HepG2 (cell line): ENCODE results near the gene OPN1SW. TPM values are rescaled to one million over a fixed set of nuclear protein-coding genes. Genes with fewer than 3 reads are reported as not detected.

Experiments
- ATAC-seq: fragments of 200-7000 bp; cut with Tn5 transposase; 3 replicates; pipeline ENCODE4 v1.9.1; 2020; ENCODE audit warnings: mild to moderate bottlenecking, moderate library complexity
- BruUV-seq: library from RNA; stranded (reverse); fragments of 400-500 nt; replicated peaks from 2 replicates; lab custom pipeline; 2021; lab: Mats Ljungman, UMichigan
- CTCF ChIA-PET: fragments of 300-600 bp; formaldehyde crosslinking; extraction: SDS; loops from one replicate; lab custom pipeline; 2021; ENCODE audit warnings: low total read pairs, inconsistent platforms, low intra/inter-chr PET ratio; lab: Yijun Ruan, JAX
- POLR2A ChIA-PET: fragments of 350-600 bp; sonication (Branson Sonifier 250); formaldehyde crosslinking; loops from one replicate; lab custom pipeline; 2020; ENCODE audit warnings: antibody characterized with exemption, inconsistent platforms; lab: Yijun Ruan, JAX
- DNase-seq: peaks from one replicate; pipeline ENCODE4 v3.0.0-alpha.2; 2015; ENCODE audit warnings: low spot score
- FAIRE-seq: peaks from 3 replicates; lab custom pipeline; 2011; peaks lifted over from hg19 to GRCh38; lab: Jason Lieb, UNC
- H2AFZ ChIP-seq: one replicate; pipeline ENCODE4 v1.6.1; 2011; ENCODE audit warnings: low read length, inconsistent platforms
- H3K27ac ChIP-seq: fragments of 300-600 bp; 3 replicates; pipeline ENCODE4 v1.8.0; 2011; ENCODE audit warnings: mixed run types, mild to moderate bottlenecking, mixed read lengths, low read length, inconsistent platforms; ENCODE audit not compliant: insufficient read depth; ENCODE audit errors: extremely low read length
- H3K27me3 ChIP-seq, 2 experiments: fragments of 200-600 bp in 1 of 2; 2 replicates in 1 of 2; 3 replicates in 1 of 2; pipeline versions ENCODE4 v1.6.0 to v1.8.0; 2011; ENCODE audit warnings: low read length in 2 of 2, mild to moderate bottlenecking in 2 of 2, moderate library complexity in 2 of 2, inconsistent platforms in 1 of 2; ENCODE audit not compliant: insufficient read depth in 2 of 2, control insufficient read depth in 1 of 2
- H3K36me3 ChIP-seq, 2 experiments: fragments of 200-600 bp in 1 of 2; replicated peaks in 1 of 2; 2 replicates in 1 of 2; 3 replicates in 1 of 2; pipeline versions ENCODE4 v1.5.1 to v1.8.0; 2011; ENCODE audit warnings: low read length in 2 of 2, inconsistent platforms in 1 of 2; ENCODE audit not compliant: insufficient read depth in 2 of 2, control insufficient read depth in 1 of 2
- H3K4me1 ChIP-seq: 2 replicates; pipeline ENCODE4 v1.5.1; 2012; ENCODE audit warnings: low read length, inconsistent platforms; ENCODE audit not compliant: insufficient read depth
- H3K4me2 ChIP-seq: 2 replicates; pipeline ENCODE4 v1.6.0; 2011; ENCODE audit warnings: low read depth, low read length, inconsistent platforms
- H3K4me3 ChIP-seq, 3 experiments: fragments of 200-600 bp in 1 of 3; sonication (generic), shearing (Covaris generic) in 1 of 3; replicated peaks in 1 of 3; 2 replicates each; pipeline ENCODE4 v1.5.1; 2011 to 2016; ENCODE audit warnings: low read length in 3 of 3, inconsistent platforms in 2 of 3, low read depth in 2 of 3, mild to moderate bottlenecking in 2 of 3, control low read depth in 1 of 3, mixed read lengths in 1 of 3; ENCODE audit not compliant: insufficient read depth in 1 of 3
- H3K79me2 ChIP-seq: one replicate; pipeline ENCODE4 v1.6.1; 2011; ENCODE audit warnings: low read length, inconsistent platforms; ENCODE audit not compliant: insufficient read depth
- H3K9ac ChIP-seq: 2 replicates; pipeline ENCODE4 v1.6.0; 2011; ENCODE audit warnings: mild to moderate bottlenecking, low read depth, low read length, inconsistent platforms; ENCODE audit not compliant: insufficient read depth
- H3K9me3 ChIP-seq: 2 replicates; pipeline ENCODE4 v1.5.1; 2012; ENCODE audit warnings: mild to moderate bottlenecking, low read length
- H4K20me1 ChIP-seq: 2 replicates; pipeline ENCODE4 v1.6.0; 2011; ENCODE audit warnings: inconsistent platforms, mild to moderate bottlenecking, low read length, moderate library complexity; ENCODE audit not compliant: insufficient read depth
- DR1 ChIP-seq: sonication (generic); formaldehyde crosslinking; IDR thresholded peaks from 2 replicates; pipeline ENCODE4 v1.8.0; 2021; ENCODE audit warnings: mild to moderate bottlenecking, missing genetic modification reagents, inconsistent platforms
- FOXJ3 ChIP-seq: sonication (generic); formaldehyde crosslinking; IDR thresholded peaks from 2 replicates; pipeline ENCODE4 v1.4.0; 2020; ENCODE audit warnings: missing genetic modification reagents, mild to moderate bottlenecking, borderline replicate concordance
- KLF9 ChIP-seq: IDR thresholded peaks from 2 replicates; pipeline ENCODE4 v1.6.1; 2016; ENCODE audit warnings: low read depth
- NCOA1 ChIP-seq: sonication (generic); formaldehyde crosslinking; IDR thresholded peaks from 2 replicates; pipeline ENCODE4 v1.9.0; 2021; ENCODE audit warnings: missing genetic modification reagents
- SNAPC2 ChIP-seq: sonication (generic); formaldehyde crosslinking; IDR thresholded peaks from 2 replicates; pipeline ENCODE4 v1.8.1; 2022; ENCODE audit warnings: mild to moderate bottlenecking, missing genetic modification reagents
- THAP11 ChIP-seq: IDR thresholded peaks from 2 replicates; pipeline ENCODE4 v1.6.1; 2016; ENCODE audit warnings: missing biosample characterization, missing genetic modification reagents
- WGBS: methylation state at CpG from one replicate; pipeline ENCODE4 v1.1.6; 2017; ENCODE audit warnings: low lambda C conversion rate; 5-methylcytosine and 5-hydroxymethylcytosine counted together
- in situ Hi-C: cut with HindIII; loops from 2 replicates; pipeline ENCODE4 v1.10.0; 2017; ENCODE audit warnings: low pct_unique_long_range_greater_than_20kb; ENCODE audit not compliant: extremely low pct_ligation_motif_present
- intact Hi-C: fragments of 100-400 bp; cut with micrococcal nuclease; formaldehyde crosslinking; loops from one replicate; pipeline ENCODE4 v1.10.0; 2022; ENCODE audit not compliant: unreplicated experiment
- polyA plus RNA-seq, 8 experiments: library from polyadenylated mRNA; depleted of rRNA in 3 of 8; stranded (reverse) in 7 of 8; unstranded in 1 of 8; fragments of >200 nt; fragmentation: Illumina TruSeq in 4 of 8; extraction: Trizol in 4 of 8; gene quantifications; 2 replicates each; pipeline versions ENCODE4 v1.2.1 to v1.2.3, GENCODE V29; 2011 to 2016; ENCODE audit warnings: low read depth in 4 of 8, missing spikeins in 1 of 8, mixed read lengths in 1 of 8; ENCODE audit not compliant: insufficient read depth in 1 of 8
- total RNA-seq, 5 experiments: library from RNA; depleted of rRNA; stranded (reverse); fragments of >200 nt; fragmentation: Illumina TruSeq; extraction: Trizol; gene quantifications; 2 replicates each; pipeline ENCODE4 v1.2.3, GENCODE V29; 2016; ENCODE audit warnings: low read depth in 1 of 5
- TF ChIP-seq, protein P1 (sequence below): sonication (generic); formaldehyde crosslinking; conservative IDR thresholded peaks from 2 replicates; pipeline ENCODE4 v1.4.0; 2020; ENCODE audit warnings: missing genetic modification reagents
- TF ChIP-seq, protein P2 (sequence below): sonication (generic); formaldehyde crosslinking; IDR thresholded peaks from 2 replicates; pipeline ENCODE4 v1.4.0; 2020; ENCODE audit warnings: mild to moderate bottlenecking, missing genetic modification reagents
- TF ChIP-seq, protein P3 (sequence below): sonication (generic); formaldehyde crosslinking; IDR thresholded peaks from 2 replicates; pipeline ENCODE4 v1.5.0; 2020; ENCODE audit warnings: missing genetic modification reagents, mild to moderate bottlenecking, borderline replicate concordance

The OPN1SW gene
- total and polyA plus RNA-seq, 2 of the 13 experiments (the other 11 are each of a cell fraction or from before 2014, with no cell fraction given) = not detected

DNA sequence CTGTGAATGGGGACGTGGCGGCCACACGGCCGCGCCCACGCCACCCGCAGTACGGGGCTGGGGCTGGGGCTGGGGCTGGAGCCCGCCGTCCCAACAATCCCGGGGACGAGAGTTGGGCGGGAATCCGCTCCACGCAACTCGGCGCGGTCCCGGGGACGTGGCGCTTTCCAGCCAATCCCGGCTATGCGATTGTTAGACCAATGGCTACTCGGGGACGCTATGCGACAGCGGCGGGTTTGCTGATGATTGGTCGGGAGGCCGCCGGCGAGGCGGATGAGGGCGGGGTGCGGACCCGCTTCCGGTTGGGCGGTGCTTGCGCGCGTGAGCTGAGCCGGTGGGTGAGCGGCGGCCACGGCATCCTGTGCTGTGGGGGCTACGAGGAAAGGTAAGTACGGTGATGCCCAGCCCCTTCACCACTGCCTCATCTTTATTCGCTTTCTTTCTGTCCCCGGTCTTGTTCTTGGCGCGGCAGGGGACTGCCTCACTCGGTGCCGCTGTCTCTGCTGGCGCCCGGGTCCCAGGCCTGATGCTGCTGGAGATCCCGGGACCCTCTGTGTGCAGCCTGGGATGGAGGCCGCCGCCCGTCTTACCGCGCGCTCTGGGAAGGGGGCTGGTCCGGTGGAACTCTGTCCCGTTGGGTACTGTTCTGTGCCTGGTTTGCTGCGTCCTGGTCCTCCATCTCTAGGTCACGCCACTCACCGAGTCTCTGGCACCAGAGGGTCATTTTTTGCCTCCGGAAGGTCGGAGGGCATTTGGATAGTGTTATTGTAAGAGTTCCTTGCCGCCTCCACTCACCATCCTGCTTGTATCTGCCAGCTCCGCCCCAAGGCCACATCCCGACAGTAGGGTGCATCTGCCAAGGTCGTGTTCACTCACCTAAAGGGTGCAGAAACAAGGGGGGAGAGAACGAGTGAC lies 36.3 kb downstream of the OPN1SW start, which contains the start of gene CALU (continued):
- TF ChIP-seq, protein P1, sequence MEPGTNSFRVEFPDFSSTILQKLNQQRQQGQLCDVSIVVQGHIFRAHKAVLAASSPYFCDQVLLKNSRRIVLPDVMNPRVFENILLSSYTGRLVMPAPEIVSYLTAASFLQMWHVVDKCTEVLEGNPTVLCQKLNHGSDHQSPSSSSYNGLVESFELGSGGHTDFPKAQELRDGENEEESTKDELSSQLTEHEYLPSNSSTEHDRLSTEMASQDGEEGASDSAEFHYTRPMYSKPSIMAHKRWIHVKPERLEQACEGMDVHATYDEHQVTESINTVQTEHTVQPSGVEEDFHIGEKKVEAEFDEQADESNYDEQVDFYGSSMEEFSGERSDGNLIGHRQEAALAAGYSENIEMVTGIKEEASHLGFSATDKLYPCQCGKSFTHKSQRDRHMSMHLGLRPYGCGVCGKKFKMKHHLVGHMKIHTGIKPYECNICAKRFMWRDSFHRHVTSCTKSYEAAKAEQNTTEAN (CRISPR knock-in tag) = 0 out of 2 replicates have a peak, but pooled peaks have one; percentile 26

DNA sequence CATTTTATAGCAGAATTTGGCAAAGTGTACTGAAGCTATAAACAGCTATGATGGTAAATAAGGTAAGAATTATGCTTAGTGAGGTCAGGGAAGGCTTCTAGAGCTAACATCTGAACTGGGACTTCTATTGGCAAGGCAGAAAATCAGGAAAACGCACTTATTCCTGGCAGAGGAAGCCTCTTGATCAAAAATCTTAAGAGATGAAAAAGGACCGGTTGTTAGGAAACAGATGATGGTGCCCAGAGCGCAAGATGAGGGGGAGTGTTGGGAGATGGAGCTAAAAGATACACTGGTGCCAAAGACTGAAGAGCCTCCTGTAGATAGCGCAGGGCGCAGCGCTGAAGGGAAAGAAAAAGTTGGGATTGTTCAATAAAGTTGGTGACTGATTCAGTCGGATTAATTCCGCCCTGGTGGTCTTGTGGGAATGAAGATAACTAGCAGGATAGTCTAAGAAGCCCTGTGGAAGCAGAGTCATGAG lies 37.0 kb downstream of the OPN1SW start:
- TSS peak; percentile 98 for BruUV-seq
- CTCF ChIA-PET = no interaction called here
- H3K4me3 ChIP-seq = peak overlapping the region; percentile 41 to 100 (median 99)
- H3K4me2 ChIP-seq = peak overlapping the region; percentile 83
- peaks cover 37% of the 10 kb centered on the region for H4K20me1 ChIP-seq
- peaks cover 0 to 5% of the 10 kb centered on the region in 2 experiments; a peak in 2 of 5 replicates for H3K36me3 ChIP-seq
- peaks cover 41% of the 10 kb centered on the region for H3K4me1 ChIP-seq
- H3K9me3 ChIP-seq = no peaks in the 10 kb centered on the region
- peaks cover 0 to 8% of the 10 kb centered on the region in 2 experiments; a peak in 1 of 5 replicates for H3K27me3 ChIP-seq
- H2AFZ ChIP-seq = peak overlapping the region; percentile 60
- intact Hi-C loops (no loop called here), in situ Hi-C loops (no loop called here)
- DNase-seq (no peak), FAIRE-seq (no peak), ATAC-seq (peak; percentile 46)
- H3K79me2 ChIP-seq = peaks cover 45% of the 10 kb centered on the region
- H3K9ac ChIP-seq = peak overlapping the region; percentile 99
- POLR2A ChIA-PET = interaction anchor here (0.8 to 2.0 kb wide), 8 partner anchors 10 to 125 kb away, joined by 3 to 5 read pairs (median 4); partner anchors contain the start of gene ATP6V1F
- 3% methylated on average over 8 of the region's 8 CpGs for WGBS
- peak overlapping the region; percentile 93 for H3K27ac ChIP-seq
- TF ChIP-seq THAP11 (CRISPR knock-in tag) = no peak
- TF ChIP-seq FOXJ3 (CRISPR knock-in tag) = peak; percentile 58; the same call in 1 of the 2 replicates
- no peak for TF ChIP-seq DR1
- 0 out of 2 replicates have a peak, but pooled peaks have one; percentile 25 for TF ChIP-seq KLF9
- peak; percentile 12; the same call in 1 of the 2 replicates for TF ChIP-seq SNAPC2 (CRISPR knock-in tag)
- 0 out of 2 replicates have a peak, but pooled peaks have one; percentile 28 for TF ChIP-seq NCOA1 (CRISPR knock-in tag)
- TF ChIP-seq, protein P2, sequence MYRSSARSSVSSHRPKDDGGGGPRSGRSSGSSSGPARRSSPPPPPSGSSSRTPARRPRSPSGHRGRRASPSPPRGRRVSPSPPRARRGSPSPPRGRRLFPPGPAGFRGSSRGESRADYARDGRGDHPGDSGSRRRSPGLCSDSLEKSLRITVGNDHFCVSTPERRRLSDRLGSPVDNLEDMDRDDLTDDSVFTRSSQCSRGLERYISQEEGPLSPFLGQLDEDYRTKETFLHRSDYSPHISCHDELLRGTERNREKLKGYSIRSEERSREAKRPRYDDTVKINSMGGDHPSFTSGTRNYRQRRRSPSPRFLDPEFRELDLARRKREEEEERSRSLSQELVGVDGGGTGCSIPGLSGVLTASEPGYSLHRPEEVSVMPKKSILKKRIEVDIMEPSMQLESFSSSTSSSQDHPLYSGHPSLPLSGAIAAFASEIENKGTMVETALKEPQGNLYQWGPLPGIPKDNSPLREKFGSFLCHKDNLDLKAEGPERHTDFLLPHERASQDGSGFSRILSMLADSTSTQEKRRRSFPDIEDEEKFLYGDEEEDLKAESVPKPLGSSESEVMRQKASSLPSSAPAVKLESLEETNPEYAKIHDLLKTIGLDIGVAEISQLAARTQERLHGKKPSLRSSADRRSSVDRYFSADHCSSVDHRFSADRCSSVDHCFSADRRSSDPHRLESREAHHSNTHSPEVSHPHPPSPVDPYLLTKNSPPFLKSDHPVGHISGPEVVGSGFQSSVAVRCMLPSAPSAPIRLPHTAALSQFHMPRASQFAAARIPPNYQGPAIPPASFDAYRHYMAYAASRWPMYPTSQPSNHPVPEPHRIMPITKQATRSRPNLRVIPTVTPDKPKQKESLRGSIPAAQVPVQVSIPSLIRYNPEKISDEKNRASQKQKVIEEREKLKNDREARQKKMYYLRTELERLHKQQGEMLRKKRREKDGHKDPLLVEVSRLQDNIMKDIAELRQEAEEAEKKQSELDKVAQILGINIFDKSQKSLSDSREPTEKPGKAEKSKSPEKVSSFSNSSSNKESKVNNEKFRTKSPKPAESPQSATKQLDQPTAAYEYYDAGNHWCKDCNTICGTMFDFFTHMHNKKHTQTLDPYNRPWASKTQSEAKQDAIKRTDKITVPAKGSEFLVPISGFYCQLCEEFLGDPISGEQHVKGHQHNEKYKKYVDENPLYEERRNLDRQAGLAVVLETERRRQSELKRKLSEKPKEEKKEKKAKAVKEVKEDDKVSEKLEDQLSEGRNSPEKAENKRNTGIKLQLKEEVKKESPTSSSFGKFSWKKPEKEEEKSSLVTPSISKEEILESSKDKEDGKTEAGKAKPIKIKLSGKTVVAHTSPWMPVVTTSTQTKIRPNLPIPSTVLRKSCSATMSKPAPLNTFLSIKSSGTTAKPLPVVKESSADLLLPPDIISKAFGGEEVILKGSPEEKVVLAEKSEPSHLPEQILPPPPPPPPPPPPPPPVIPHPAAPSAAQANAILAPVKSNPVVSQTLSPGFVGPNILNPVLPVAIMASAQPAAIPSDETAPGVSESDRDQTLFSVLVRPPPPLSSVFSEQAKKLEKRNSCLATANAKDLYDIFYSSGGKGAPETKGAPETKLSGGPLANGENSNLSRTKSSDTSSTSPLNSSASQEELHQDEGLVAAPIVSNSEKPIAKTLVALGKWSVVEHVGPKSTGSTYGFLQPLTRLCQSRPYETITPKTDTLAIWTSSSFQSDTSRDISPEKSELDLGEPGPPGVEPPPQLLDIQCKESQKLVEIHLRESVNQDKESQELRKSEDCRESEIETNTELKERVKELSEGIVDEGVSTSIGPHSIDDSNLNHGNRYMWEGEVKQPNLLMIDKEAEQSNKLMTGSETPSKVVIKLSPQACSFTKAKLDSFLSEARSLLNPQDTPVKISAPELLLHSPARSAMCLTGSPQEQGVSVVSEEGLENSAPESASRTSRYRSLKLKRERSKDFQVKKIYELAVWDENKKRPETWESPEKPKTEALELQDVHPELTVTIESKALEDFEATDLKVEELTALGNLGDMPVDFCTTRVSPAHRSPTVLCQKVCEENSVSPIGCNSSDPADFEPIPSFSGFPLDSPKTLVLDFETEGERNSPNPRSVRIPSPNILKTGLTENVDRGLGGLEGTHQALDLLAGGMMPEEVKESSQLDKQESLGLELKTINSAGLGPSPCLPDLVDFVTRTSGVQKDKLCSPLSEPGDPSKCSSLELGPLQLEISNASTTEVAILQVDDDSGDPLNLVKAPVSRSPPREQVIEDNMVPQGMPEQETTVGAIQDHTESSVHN (CRISPR knock-in tag) = no peak
- TF ChIP-seq, protein P3, sequence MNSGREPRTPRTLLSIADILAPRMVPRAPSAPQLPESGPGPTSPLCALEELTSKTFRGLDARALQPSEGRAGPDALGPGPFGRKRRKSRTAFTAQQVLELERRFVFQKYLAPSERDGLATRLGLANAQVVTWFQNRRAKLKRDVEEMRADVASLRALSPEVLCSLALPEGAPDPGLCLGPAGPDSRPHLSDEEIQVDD = 0 out of 2 replicates have a peak, but pooled peaks have one; percentile 49
